DMS153 treated with DMSO at 0.1 percent for 48 hours (cell line): Measurements from ENCODE around the gene OTOL1.

Experiments used
- DNase-seq: peaks from one replicate; lab custom pipeline; 2025; ENCODE audit not compliant: unreplicated experiment; lab: John Stamatoyannopoulos, UW

Gene OTOL1

DNA sequence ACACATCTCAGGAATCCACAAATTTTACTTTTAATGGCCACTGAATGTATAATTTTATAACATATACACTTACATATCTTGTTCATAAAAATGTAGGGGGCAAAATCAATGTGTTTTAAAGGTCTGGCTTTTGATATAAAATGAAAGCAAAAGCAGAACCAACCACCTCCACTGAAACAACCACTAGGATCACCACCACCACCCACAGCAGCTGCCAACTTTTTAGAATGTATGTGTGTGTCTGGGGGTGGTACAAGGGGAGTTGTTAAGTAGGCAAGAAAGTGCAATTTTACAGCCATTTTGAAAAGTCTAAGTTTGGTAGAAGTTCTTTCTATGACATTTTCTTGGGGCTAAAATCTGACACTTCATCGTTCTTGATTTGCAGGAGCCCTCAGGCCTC is 44.0 kb downstream of the OTOL1 start:
- no peak for DNase-seq

DNA sequence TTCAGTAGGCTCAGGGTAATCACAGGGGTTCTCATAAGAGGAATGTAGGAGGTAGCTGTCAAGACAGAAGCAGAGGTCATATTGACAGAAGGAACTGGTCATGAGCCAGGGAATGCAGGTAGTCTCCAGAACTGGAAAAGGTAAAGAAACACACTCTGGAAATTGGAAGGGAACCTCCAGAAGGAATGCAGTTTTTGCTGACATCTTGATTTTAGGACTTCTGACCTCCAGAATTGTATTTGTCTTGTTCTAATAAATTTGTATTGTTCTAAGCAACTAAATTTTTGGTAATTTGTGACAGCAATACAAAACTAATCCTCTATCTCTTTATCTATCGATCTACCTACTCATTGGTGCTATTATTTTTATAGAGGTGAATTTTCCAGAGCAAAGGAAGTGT is 49.2 kb downstream of the OTOL1 start:
- no peak for DNase-seq

DNA sequence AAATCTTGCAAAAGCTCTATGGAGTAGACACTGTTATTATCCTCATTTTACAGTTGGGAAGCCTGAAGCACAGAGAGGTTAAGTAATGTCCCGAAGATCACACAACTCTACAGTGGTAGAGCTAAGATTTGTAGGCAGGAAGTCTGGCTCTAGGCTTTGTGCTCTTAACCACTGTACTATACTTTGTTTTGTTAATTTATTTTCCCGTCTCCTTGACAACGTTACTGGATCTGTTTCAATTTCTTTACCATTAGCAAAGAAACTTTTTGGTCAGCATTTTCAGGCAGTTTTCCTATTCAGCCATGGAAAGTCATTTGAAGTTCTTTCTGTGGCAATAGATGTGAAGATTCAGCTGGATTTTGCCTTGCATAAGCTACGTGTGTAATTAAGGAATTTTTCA is 51.7 kb downstream of the OTOL1 start:
- no peak for DNase-seq

DNA sequence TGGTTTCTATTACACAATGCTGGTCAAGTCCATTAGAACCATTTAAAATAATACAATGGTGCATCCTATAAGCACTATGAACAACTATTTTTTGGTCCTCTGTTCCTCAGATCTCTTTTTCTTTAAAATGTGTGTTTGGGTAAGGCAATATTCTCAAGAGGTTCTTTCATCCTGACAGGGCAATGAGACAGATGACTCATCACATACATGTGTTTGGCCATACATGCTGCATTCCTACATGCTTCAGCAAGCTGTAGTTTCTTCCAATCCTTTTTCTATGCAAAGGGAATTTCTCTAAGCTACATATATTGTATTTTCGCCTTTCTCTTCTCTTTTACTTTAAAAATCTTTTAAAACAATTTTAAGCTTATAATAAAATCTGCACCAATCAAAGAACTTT is 52.7 kb downstream of the OTOL1 start:
- DNase-seq, result no peak

DNA sequence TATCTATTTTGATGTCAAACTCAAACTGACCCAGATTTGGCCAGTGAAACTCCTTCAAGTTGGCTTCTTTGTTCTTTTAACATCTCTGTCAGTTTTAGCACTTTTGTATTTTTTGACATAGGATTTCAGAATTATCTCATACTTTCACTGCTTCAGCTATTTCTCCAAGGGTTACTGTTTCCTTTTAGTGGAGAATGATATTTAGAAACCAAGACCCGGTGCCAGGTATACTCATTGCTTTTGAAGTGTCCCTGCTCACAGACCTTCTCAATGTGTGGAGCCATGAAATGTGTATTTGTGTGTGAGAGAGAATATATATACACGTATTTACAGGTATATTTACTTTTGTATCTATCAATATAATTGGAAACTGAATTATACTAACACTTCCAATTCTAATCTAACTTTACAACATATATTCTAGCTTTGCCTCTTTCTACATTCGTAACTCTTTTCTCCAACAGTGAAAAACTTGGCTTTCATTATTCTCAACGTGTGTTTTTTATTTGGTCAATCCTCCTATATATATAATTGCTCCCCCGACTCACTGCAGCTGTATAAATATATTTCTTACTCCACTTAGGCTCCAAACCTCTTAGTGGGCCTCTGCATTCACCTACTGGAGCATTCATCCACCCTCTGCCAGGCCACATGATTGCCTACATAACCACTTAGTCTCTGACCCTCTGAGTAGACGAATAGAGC is 54.0 kb downstream of the OTOL1 start:
- DNase-seq, result no peak

DNA sequence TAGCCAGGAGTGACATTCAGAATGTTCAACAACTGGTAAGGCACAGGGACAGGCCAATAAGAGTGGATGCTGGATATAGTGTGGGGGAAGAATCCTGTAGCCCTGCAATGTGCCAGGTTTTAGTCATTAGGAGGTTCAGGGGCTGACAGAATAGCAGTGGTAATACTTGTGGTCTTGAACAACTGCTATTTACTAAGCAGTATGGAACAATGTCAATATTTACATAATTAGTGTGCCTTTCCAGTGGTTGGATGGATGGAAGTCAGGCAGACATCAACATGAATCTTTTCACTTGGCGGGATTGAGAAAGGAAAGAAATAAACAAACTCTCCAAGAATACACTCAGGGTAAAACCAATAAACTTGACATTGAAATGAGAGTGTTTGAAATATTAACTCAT is 55.1 kb downstream of the OTOL1 start:
- DNase-seq, result no peak

DNA sequence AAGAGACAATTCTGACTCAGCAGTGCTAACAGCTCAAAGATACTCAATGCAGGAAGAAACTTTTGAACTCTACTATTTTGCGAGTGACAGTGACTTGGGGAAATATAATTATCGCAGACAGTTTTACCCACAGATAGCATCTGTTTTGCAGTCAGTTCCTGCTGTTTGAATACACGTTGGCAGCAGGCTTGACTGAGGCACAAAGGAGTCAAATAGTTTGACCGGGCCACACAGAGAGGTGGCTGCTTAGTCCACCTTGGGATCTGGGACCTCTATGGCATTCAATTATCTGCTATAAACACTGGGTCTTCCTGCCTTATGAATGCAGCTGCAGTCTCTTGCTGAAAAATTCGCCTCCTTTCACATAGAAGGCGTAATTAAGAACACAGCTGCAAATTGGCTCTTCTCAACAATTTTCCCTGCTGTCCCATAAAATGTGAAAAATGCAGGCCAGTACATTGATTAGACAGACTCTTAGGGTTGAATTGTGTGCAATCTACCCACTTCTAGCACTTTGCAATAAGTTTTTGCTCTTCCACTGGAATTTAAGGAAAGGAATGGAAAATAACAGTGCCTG is 56.5 kb downstream of the OTOL1 start:
- no peak for DNase-seq
